ENCODE measurements around the gene TRIM45.

GRCh38 chr1:117110774-117111173, 10.8 kb downstream of the TRIM45 start:
- TF ChIP-seq CTCF (IDR thresholded peaks at IDR 0.05) (no peak), POLR2A (IDR thresholded peaks at IDR 0.05) (no peak), EP300 (IDR thresholded peaks at IDR 0.05) (no peak)

Measured in ovary (tissue), 3 donors.